Left lung (tissue), 10 donors: Measurements from ENCODE around the gene RBM11. TPM values are rescaled to one million over a fixed set of nuclear protein-coding genes. Genes with fewer than 3 reads are reported as not detected.

Experiments
- ATAC-seq: fragments of 200-7000 bp; cut with Tn5 transposase; one replicate; pipeline ENCODE4 v1.9.1; 2020; ENCODE audit warnings: moderate library complexity
- DNase-seq, 4 donors: peaks; one replicate each; pipeline ENCODE4 v3.0.0-alpha.2; 2013 to 2020
- H3K27ac ChIP-seq, 2 donors: fragments of 200-600 bp; sonication (generic) in 1 of 2; one replicate each; pipeline versions ENCODE4 v1.5.0 to v1.8.0; 2020 to 2021
- H3K27me3 ChIP-seq, 2 donors: fragments of 200-600 bp; sonication (generic) in 1 of 2; one replicate each; pipeline versions ENCODE4 v1.5.0 to v1.8.0; 2020 to 2021
- H3K36me3 ChIP-seq, 2 donors: fragments of 200-600 bp; sonication (generic) in 1 of 2; one replicate each; pipeline versions ENCODE4 v1.5.0 to v1.8.0; 2020 to 2021
- H3K4me1 ChIP-seq, 2 donors: fragments of 200-600 bp; one replicate each; pipeline ENCODE4 v1.8.0; 2021
- H3K4me3 ChIP-seq, 2 donors: fragments of 200-600 bp; sonication (generic) in 1 of 2; one replicate each; pipeline versions ENCODE4 v1.5.0 to v1.8.0; 2020 to 2021; ENCODE audit warnings: mild to moderate bottlenecking in 1 of 2
- H3K9me3 ChIP-seq, 2 donors: fragments of 200-600 bp; sonication (generic) in 1 of 2; one replicate each; pipeline versions ENCODE4 v1.5.0 to v1.8.0; 2020 to 2021
- intact Hi-C, 2 donors: fragments of 100-400 bp; cut with DNase I; formaldehyde crosslinking; loops; one replicate each; pipeline versions ENCODE4 v1.11.2 to v1.14.2; 2022
- polyA plus RNA-seq, 6 donors: library from polyadenylated mRNA; unstranded; fragments of 120-200 nt; gene quantifications; one replicate each; pipeline ENCODE4 v1.2.1, GENCODE V29; 2013; ENCODE audit not compliant: insufficient read length in 6 of 6
- total RNA-seq, 2 donors: library from RNA; stranded (reverse); fragmentation: NEBNext Ultra II Directional; extraction: Animal tissue kit (Norgen Biotek cat#: 25700); gene quantifications; one replicate each; pipeline ENCODE4 v1.2.1, GENCODE V29; 2021
- TF ChIP-seq, protein P1 (sequence below), 2 donors: fragments of 200-600 bp; sonication (generic) in 1 of 2; IDR thresholded peaks; one replicate each; pipeline versions ENCODE4 v1.5.0 to v1.8.0; 2021; ENCODE audit warnings: antibody characterized with exemption in 2 of 2
- donor health status: DM: no; HTN: yes; CAD: no.
- donor health status: DM: no; HTN: no; CAD: no.

RBM11 gene
- total and polyA plus RNA-seq, 8 donors: 1.4 to 5.3 (median 4.4) TPM

DNA sequence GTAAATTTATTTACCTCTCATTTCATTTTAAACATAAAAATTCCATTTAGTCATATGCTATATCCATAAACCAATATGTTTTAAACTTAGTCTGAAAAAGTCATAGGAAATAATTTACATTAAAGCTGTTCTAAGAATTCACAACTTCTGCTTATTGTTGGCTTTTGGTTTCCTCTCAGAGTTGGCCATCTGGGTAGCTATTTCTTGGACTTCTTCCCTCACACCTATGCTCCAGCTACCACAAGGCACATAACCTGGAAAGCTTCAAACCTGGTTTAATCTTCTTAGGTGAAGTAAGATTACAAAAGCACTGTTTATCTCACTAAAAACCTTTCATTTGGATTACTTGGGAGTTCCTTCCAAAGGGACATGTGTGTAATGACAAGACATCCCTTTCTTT lies 29.8 kb downstream of the RBM11 start:
- TF ChIP-seq, protein P1, sequence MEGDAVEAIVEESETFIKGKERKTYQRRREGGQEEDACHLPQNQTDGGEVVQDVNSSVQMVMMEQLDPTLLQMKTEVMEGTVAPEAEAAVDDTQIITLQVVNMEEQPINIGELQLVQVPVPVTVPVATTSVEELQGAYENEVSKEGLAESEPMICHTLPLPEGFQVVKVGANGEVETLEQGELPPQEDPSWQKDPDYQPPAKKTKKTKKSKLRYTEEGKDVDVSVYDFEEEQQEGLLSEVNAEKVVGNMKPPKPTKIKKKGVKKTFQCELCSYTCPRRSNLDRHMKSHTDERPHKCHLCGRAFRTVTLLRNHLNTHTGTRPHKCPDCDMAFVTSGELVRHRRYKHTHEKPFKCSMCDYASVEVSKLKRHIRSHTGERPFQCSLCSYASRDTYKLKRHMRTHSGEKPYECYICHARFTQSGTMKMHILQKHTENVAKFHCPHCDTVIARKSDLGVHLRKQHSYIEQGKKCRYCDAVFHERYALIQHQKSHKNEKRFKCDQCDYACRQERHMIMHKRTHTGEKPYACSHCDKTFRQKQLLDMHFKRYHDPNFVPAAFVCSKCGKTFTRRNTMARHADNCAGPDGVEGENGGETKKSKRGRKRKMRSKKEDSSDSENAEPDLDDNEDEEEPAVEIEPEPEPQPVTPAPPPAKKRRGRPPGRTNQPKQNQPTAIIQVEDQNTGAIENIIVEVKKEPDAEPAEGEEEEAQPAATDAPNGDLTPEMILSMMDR (IDR thresholded peaks at IDR 0.05): no peak
- Histone ChIP-seq H3K36me3 (no peaks in the 10 kb centered on the region), H3K9me3 (no peaks in the 10 kb centered on the region), H3K27ac (no peak overlapping the region), H3K27me3 (no peaks in the 10 kb centered on the region), H3K4me1 (no peaks in the 10 kb centered on the region), H3K4me3 (no peak overlapping the region)
- ATAC-seq (no peak), DNase-seq (no peak)
- intact Hi-C loops: no loop called here

DNA sequence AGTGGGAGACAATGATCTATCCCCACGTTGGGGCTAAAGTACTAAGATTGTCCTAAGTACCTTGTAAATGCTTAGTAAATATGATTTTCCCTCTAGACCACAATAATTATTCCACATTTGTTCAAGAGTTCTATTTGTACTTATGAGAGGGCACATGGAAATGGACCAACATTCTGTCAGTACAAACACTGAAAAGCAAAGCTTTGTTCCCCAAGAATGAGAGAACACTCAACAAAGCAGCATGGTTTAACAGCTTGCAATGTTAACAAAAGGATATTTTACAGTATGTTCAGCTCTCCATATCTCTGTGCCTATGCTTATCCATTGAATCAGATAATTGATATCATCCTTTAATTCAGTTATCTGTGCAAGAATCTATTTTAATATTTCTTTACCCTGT lies 35.4 kb downstream of the RBM11 start:
- TF ChIP-seq, protein P1 (IDR thresholded peaks at IDR 0.05): no peak
- Histone ChIP-seq H3K36me3 (no peaks in the 10 kb centered on the region), H3K4me3 (no peak overlapping the region), H3K27me3 (no peaks in the 10 kb centered on the region), H3K9me3 (no peaks in the 10 kb centered on the region), H3K27ac (no peak overlapping the region), H3K4me1 (no peaks in the 10 kb centered on the region)
- intact Hi-C loops: no loop called here
- DNase-seq (no peak), ATAC-seq (no peak)

DNA sequence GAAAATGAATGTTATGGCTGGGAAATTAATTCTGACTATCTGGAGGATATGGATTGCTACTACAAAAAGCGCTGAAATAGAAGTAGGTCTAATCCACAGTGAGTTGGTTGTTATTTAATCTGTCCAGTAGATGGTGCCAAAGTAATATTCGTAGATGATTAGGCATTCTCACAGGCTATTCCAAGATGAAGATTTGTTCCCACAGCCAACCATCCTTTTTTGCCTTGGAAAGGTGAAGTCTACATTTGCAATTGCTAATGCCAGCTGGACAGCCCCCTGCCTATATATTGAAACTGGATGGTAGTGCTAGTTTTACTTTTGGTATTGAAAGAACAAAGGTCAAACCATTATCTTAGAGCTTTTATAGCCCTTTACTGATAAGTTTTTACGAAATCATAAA lies 43.8 kb downstream of the RBM11 start:
- no peaks in the 10 kb centered on the region for H3K27me3 ChIP-seq
- H3K36me3 ChIP-seq: no peaks in the 10 kb centered on the region
- no peak overlapping the region for H3K4me3 ChIP-seq
- ATAC-seq (peak; percentile 93), DNase-seq (peak in 2 of 4 donors; percentile 25 to 57)
- TF ChIP-seq, protein P1 (IDR thresholded peaks at IDR 0.05): peak; percentile 44 to 57
- no peaks in the 10 kb centered on the region for H3K4me1 ChIP-seq
- intact Hi-C loops: no loop called here
- H3K27ac ChIP-seq: no peak overlapping the region
- no peaks in the 10 kb centered on the region for H3K9me3 ChIP-seq

DNA sequence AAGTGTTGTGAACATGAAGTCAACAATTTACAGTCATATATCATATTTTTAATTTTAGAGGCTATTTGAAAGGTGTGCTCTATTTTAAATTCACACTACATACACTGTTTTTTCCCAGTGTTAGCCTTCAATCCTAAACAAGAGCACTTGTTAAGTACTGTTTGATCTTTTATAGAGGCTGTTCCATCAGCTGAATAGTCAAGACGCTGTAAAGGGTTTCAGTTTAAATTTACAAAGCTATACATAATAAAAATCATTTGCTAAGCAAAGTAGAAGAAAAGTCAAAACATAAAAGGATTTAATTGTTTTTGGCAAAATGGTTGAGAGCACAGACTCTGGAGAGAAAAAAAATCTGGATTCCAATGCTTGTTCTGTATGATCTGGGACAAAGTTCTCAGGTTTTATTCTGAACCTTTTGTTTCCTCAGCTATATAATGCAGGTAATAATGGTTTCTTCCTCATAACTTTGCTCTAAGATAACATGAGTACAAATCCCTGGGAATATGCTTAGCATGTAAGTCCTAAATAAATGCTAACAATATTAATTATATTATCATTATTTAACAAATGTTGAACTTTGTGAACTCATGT lies 44.3 kb downstream of the RBM11 start:
- DNase-seq (no peak), ATAC-seq (peak; percentile 34)
- H3K4me1 ChIP-seq: no peaks in the 10 kb centered on the region
- TF ChIP-seq, protein P1 (IDR thresholded peaks at IDR 0.05): no peak
- intact Hi-C loops: no loop called here
- no peaks in the 10 kb centered on the region for H3K27me3 ChIP-seq
- no peak overlapping the region for H3K4me3 ChIP-seq
- H3K36me3 ChIP-seq: no peaks in the 10 kb centered on the region
- H3K9me3 ChIP-seq: no peaks in the 10 kb centered on the region
- no peak overlapping the region for H3K27ac ChIP-seq

GRCh38 chr21:14262039-14262438 lies 46.1 kb downstream of the RBM11 start:
- TF ChIP-seq, protein P1 (IDR thresholded peaks at IDR 0.05): no peak
- H3K4me3 ChIP-seq: no peak overlapping the region
- no peaks in the 10 kb centered on the region for H3K27me3 ChIP-seq
- ATAC-seq (no peak), DNase-seq (no peak)
- no peaks in the 10 kb centered on the region for H3K36me3 ChIP-seq
- no peaks in the 10 kb centered on the region for H3K4me1 ChIP-seq
- H3K9me3 ChIP-seq: no peaks in the 10 kb centered on the region
- intact Hi-C loops: no loop called here
- no peak overlapping the region for H3K27ac ChIP-seq
